Retina (tissue), 1 donor: ENCODE data around the gene DACH1.

ENCODE experiments used
- DNase-seq: peaks from one replicate; pipeline ENCODE4 v3.0.0-alpha.2; 2016

The DACH1 gene

GRCh38 chr13:71540098-71540497 lies 326.9 kb downstream of the DACH1 start:
- no peak for DNase-seq

- DNase-seq, result no peak
Observed at GRCh38 chr13:71536201-71536600, 330.8 kb downstream of the DACH1 start.

GRCh38 chr13:71524613-71525304 lies 342.2 kb downstream of the DACH1 start:
- DNase-seq, result peak; percentile 48

DNA sequence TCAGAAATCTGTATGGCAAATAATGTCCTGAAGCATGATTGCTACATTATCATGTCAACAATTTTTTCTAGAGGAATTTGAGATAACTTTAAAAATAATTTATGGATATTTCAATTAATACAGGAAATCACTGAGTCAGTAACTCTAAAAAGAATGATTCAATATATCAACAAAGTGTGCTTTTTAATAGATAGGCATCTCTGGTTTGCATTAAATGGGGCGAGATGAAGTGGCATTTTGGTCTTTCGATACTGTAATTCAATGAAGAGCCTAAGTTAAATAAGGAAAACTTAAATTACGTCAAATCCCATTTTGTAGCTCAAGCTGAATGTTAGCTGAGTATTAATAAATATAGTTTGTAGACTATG lies 342.8 kb downstream of the DACH1 start:
- no peak for DNase-seq

DNA sequence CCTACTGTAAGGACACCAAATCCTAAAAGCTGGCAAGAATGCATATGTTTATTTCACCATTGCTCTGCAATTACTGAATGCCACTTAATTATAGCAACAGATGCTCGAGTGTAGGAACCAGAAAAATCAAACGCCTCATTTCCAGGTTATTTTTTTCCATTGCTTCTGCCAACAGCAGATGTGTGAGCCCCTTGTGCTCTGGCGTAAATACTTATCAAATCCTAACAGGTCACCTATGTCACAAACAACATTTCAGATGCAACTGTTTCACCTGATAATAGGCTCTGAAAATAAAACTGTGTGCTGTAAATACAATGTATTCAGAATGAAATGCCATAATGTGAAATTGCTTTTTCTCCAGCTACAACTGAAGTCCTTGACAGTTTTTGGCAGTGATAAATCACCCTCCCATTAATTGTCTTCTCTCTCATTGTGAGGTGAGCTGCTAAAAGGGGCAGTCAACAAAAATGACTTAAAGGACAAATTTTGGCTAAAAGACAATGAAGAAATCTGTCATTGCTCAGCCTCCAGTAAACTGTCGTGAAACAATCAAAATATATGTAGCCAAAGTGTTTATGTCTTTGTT lies 344.0 kb downstream of the DACH1 start:
- DNase-seq, result no peak

GRCh38 chr13:71517004-71517403 lies 350.0 kb downstream of the DACH1 start:
- no peak for DNase-seq

DNA sequence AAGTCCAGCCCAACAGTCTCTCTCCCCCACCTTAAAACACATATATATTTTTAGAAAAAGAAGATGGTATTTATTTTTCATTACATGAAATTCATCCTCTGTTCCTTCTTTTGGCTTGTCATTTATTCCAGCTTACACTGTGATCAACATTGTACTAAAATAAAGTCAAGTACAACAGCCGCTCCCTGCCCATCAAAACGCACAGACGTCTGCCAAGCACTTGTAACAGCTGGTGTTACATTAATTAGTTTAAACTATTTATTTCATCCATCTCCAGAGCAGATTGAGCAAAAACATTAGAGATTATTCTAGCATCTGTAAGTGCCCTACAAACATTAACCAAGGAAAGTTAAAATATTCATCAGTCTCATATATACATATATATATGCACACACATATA lies 350.5 kb downstream of the DACH1 start:
- no peak for DNase-seq

DNA sequence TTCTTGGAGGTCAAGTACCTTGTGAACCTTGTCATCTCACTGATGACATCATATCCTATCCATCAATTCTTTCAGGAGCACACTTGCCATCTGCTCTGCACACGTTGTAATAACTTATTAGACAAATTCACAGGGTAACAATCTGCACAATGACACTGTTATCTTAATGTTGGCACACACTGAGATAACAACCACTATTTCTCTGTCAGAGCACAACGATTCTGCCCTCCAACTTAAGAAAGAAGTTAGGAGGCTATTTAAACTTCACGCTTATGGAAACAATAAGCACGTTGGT lies 351.3 kb downstream of the DACH1 start:
- no peak for DNase-seq

DNA sequence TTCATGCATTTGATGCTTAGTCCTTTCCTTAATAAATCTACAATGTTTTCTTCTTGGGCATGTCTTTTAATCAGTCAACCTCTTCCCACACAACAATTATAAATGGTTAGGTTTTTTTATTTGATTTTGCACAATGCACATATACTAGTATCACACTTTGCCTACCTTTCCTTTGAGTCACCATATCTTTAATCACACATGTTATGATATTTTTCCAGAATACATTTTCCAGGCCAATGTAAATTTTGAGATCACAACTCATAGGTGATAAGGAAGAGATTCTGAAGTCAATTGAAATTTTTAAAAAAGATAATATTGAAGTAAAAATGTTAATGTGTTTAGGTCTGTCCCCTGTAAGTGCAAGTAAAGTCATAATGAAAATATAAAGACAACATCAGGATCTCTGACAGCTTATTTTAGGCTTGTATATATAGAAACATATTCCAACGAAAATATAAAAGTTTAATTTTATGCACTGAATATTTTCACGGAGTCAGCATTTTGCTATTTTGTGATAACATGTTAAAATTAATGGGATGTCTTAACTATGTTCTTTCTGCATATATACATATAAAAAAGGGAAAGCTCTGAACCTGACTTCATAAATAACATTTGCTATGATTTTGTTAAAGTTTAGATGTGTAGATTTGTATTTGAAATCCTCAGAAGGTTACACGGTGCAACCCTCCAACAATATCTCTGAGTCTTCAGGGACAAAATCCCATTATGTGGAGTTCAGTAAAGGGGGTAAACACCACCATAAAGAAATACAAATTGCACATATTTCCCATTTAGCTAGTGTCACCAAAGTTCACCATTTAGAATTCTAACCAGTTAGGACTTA lies 351.9 kb downstream of the DACH1 start:
- no peak for DNase-seq

DNA sequence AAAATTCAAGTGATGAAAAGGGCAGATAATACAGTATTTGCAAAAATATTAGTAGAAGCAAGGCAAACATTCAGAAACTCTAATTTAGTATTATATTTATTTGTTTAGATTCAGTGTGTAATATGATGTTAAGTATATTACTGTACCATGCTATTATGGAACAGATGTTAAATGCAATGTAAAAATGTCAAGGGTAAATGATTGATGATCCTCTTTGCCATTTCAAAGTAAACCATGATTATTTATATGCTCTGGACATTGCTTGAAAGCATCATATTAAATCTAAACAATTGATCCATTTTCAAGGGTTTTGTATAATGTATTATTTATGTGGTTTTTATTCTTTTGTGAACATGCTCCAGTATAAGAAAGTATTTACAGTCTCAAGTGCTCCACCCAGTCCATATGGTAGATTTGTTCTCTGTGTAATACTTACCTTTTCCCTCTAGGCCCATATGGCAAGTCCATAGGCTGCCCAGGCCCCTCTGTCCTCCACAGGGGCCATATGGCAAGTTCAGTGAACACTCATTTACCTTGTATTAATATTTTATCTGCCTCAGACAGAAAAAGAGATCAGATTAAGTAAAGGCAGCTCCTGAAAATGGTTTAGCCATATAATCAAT lies 353.5 kb downstream of the DACH1 start:
- DNase-seq, result no peak

DNA sequence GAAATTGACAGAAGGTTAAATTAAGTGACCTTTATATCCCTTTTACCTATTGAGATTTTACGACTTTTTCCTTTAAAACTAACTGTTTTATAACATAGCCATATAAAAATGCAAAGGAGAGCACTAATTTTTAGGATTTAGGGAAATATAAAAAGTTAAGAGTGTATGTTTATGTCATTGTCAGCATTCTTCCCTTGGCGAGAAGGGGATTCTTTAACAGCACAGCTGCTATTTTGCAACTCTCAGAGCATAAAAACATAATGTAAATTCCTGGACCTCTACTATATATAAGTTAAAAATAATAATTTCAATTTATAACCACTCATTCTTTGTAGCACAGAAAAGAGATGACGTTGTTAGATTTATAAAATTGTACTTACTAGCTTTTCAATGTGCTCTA lies 363.2 kb downstream of the DACH1 start:
- no peak for DNase-seq

DNA sequence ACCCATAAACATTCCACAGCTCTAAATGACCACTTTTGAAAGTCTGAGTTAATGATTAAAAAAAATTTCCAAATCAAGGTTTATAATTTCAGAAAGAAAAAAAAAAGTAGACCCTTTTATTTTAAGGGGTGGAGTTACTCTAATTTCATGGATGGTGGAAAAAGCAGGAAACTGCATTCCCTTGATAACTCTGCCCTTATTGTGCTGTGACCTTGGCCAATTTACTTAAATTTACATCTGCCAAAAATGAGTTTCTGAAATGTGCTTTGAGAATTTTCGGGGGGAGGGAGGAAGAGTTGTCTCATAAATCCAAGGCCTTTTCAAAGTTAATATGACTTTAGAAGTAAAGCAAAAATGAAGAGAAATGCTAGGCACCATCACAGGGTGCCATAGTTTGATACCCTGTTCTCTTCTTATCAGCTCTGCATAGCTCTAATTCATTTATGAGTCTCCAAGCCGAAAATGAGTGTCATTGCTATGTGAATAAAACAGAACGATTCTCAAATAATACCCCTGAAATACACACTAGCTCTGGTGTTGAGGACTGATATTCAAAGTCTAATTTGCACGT lies 367.0 kb downstream of the DACH1 start:
- DNase-seq, result no peak

DNA sequence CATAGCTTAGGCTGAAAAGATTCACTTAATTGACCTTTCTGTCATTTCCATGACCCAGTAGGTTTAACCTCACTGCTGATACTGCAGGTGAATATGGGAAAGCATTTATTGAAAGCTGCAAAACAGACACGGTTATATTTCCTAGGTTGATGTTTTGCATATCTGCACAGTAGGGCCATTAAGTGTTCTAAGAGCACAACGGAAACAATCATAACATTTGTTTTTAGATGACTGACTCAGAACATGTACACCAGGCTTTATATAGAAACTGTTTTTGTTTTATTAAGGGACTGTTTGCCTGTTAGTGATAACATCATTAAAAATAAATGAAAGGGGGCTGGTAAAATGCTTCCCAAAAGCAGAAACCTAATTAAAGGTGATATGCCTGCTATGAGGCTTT lies 367.8 kb downstream of the DACH1 start:
- no peak for DNase-seq

GRCh38 chr13:71493189-71493588 lies 373.8 kb downstream of the DACH1 start:
- no peak for DNase-seq

DNA sequence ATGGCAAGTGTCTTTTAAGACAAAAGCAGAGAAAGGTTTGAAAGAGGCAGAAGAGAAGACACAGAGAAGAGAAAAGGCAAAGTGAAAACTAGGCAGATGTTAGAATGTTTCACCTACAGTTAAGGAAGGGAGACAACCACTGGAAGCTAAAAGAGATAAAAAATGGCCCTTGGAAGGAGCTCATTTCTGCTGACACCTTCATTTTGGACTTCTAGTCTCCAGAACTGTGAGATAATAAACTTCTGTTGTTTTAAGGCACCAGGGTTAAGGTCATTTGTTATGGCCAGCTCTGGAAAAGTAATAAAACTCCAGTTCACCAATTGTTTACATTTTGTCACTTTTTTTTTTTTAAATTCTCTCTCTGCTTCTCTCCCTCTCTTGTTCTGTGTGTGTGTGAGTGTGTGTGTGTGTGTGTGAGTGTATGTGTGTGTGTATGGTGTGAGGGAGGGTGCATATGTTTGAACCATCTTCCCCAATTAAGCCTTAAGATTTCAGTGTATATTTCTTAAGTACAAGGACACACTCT lies 374.6 kb downstream of the DACH1 start:
- no peak for DNase-seq

DNA sequence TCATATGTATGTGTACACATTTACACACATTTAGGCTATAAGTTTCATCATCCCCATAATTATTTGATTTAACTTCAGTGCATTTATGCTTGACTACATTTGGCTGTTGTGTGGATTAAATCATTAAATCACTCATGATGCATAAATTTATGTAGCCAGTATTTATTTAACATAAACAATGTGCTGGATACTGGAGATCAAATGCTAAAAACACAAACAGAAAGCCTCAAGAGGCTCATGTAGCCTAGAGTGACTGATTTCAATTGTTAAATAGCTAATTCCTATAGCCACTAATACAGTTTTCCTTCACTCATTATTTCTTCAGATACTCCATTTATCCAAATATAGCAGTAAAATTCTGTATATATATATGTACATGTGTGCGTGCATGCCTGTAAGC lies 376.0 kb downstream of the DACH1 start:
- no peak for DNase-seq

GRCh38 chr13:71489041-71489440 lies 378.0 kb downstream of the DACH1 start:
- DNase-seq, result no peak

DNA sequence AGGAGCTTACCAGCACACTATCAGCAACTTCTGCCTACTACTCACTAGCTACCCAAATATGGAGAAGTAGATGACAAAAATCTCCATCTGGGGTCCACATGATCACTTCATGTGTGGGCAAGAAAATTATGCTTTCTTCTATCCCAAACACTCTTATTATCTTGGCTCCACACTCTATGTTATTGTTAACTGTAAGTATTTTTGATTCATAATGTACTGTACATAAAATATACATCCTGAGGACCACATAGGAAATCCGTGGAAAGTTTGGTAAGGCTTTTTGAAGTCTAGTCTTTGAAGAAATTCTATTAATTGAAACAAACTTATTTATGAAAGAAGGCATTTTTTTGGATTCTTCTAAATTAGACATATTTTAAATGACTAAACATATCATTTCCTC lies 378.8 kb downstream of the DACH1 start:
- no peak for DNase-seq

GRCh38 chr13:71485913-71486312 lies 381.1 kb downstream of the DACH1 start:
- no peak for DNase-seq

DNA sequence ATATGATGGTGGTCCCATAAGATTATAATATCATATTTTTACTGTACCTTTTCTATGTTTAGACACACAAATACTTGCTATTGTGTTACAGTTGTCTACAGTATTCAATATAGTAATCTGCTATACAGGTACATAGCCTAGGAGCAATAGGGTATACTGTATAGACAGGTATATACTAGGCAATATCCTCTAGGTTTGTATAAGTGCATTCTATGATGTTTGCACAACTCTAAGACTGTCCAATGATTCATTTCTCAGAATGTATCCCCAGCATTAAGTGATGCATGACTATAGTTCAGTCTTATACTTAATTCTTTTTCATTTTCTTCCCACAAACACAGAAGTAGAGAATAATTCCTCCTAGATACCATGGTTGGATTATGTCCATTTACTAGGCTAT lies 383.3 kb downstream of the DACH1 start:
- no peak for DNase-seq

GRCh38 chr13:71481501-71481900 lies 385.5 kb downstream of the DACH1 start:
- no peak for DNase-seq

DNA sequence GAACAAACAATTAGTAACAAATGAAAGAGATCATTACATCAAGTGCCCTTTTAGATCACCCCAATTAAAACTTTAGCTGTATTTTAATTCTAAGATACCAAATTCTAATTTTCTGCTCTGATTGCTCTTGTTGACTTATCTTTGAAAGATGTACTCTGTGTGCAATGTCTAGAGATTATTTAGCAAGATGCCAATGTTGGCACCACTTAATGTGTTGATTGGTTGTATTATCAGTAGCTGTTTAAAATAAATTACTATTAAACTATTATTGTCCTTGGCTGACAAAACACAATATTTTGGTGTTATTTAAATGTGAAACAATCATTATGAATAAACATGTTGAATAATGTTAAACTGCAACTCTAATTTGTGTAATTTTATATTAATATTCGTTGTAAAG lies 386.0 kb downstream of the DACH1 start:
- DNase-seq, result no peak

DNA sequence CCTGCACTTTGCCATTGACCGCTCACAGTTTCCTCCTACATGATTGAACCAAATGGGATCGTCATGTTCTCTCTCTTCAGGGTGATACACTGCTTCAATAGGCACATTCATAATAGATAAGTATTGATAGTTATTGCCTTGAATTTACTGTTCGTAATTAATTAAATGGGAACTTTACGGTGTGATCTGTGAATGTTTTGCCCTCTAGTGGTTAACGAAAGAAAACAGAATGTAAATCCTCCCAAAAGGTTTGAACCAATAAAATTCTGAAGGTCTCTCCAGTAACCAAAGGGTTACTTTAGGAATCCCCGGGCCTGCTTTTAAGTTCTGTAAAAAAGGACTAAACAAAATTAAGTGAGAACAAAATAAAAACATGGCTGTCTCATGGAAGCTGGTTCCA lies 389.3 kb downstream of the DACH1 start:
- no peak for DNase-seq
